Measurements from ENCODE around the gene SYNE3.

GRCh38 chr14:95481391-95482022 is 34.9 kb downstream of the SYNE3 start:
- TF ChIP-seq CTCF (IDR thresholded peaks at IDR 0.05): no peak
- no peak for TF ChIP-seq POLR2A (IDR thresholded peaks at IDR 0.05)
